GM18909 (cell line): ENCODE measurements around the gene KCNMB1.
A peak's percentile ranks its signal among the peaks of the same experiment; 100 is the strongest.

Experiments
- ATAC-seq: cut with Tn5 transposase; IDR thresholded peaks from one replicate; pipeline ENCODE4 v1.9.1; 2021; ENCODE audit warnings: mild to moderate bottlenecking; ENCODE audit not compliant: unreplicated experiment, poor library complexity

KCNMB1 gene

DNA sequence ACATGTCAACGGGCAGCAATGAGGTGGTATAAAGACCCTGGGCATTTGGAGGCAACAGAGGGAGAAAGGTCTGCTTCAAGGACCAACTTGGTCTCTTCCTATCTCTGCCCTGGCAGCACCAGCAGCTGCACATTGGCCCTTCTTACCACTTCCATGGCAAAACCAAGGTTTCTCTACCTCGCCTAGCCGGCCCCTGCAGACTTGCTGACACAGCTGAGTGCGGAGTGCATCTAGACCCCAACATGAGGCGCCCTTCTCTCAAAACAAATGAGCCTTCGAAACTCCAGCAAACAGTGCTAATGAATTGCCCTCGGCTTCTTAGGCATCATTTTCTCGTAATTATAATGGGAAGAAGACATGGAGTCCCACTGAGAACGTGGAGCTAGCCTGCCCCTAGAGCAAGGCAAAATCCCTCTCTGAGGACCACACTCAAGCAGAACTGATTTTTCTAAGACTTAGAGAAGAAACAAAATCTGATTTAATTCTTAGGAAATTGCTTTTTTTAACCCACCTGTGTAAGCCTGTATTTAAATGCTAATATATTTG lies 42.1 kb downstream of the KCNMB1 start:
- no peak for ATAC-seq

DNA sequence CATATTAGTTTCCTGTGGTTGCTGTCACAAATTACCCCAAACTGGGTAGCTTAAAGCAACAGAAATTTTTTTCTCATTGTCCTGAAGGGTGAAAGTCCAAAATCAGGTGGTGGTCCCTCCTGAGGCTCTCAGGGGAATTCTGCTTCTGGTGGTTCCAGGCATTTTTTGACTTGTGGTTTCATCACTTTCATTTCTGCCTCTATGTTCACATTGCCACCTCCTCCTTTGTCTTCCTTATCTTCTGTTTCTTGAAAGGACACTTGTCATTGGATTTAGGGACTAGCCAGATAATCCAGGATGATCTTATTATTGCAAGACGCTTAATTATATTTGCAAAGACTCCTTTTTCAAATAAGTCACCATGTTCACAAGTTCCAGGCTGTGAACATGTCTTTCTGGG lies 43.2 kb downstream of the KCNMB1 start:
- no peak for ATAC-seq

DNA sequence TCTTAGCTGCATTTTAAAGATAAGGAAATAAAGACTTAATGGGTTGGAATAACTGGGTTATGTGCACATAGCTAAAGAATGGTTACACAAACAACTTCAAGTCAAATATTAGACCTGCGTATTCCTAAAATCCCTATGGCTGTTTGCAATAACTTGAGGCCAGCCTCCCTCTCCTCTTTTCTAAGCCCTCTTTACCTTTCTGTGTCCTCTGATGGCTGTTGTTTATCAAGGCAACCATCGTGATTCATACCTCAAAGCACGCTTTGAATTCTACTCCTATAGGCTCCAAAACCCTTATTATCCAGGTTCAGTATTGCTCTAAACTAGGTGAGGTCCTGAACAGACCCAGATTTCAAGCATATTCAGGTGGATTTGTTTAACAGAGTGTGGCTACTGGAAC lies 46.0 kb downstream of the KCNMB1 start:
- ATAC-seq, result no peak

DNA sequence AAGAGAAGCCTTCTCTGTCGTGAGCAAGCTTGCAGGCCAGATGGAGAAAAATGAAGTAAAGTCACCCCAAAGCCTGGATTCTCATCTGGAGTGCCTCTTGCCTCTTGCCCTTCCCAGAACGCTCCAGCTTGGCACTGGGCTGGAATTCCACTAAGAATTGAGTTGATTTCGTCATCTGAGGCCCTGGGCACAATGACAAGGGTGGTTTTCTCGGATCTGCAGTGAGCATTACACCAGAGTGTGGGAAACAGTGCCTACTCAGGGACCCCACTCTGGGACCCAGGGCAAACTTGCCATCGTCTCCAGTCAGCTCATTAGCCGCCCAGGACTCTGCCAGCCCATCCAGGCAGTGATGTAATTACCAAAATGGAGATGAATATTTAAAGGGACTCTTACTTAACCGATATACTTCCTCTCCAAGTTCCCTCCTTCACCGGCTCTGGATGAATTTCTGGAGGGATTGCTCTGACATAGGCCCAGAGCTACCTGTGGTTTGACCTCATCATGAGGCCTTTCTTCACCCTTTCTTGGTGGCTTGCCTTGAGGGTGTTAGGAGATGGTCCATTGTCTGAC lies 46.9 kb downstream of the KCNMB1 start:
- ATAC-seq, result no peak

DNA sequence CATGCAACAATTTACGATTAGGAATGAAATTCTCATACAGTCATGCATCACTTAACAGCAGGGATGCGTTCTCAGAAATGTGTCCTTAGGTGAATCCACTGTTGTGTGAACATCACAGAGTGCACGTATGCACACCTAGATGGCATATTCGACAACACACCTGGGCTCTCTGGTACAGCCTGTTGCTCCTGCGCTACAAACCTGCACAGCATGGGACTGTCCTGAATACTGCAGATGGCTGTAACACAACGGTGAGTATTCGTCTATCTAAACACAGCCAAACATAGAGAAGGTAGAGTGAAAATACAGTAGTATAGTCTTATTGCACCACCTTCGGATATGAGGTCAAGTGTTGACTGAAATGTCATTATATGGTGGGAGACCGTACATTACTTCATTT lies 47.6 kb downstream of the KCNMB1 start:
- no peak for ATAC-seq

DNA sequence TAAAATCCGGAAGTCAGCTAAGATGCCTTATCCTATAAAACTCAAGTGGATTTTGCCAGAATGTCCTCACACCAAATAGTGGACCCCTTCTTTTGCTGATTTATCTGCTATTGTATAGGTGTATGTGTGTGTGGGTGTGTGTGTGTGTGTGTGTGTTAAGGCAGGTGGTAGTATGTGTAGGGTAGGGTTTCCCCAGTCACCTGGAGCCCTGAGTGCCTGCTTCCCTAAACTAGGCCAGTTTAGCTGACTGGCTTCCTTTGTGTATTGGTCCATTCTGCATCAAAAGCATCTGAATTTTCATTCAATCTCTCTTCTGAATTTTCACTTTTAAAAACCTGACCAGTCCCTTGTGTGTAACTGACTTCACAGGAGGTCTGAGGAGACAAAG lies 49.4 kb downstream of the KCNMB1 start:
- no peak for ATAC-seq

DNA sequence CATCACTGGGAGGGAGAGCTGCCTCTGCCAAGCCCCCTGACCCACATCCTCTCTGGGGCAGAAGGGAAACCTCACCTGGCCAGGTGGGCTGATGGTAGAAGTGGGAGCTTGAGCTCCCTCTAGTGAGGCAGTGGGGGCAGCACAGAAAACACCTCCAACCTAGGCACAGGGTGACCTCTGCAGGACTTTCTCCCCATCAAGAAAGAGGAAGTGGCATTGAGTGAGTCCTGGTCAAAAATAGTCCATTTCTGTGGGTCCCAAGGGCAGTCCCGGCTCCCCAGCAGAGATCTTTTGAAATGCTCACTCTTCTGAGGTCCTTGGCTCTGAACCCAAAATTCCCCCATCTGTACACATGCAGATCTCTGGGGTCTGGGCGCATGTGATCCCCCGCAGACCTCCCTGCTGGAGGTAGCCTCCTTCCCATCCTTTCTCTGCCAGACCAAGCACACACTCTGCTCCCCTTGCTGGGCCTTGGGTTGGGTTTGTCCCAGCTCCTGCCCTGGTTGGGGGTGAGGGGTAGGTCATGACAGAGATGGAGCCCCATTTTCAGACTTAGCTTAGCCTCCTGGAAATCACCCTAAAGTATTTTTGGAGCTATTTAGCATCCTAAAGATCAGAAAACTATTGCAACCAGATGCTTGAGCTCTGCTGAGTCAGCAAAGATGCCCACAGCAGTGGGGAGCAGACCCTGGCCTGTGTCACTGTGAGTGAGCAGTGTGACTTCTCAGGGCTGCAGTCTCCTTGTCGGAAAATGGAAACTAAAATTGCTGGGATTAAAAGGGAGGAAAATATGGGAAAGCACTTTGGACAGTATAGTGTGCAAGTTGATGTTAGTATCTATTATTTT lies 50.0 kb downstream of the KCNMB1 start:
- ATAC-seq, result peak; percentile 93

DNA sequence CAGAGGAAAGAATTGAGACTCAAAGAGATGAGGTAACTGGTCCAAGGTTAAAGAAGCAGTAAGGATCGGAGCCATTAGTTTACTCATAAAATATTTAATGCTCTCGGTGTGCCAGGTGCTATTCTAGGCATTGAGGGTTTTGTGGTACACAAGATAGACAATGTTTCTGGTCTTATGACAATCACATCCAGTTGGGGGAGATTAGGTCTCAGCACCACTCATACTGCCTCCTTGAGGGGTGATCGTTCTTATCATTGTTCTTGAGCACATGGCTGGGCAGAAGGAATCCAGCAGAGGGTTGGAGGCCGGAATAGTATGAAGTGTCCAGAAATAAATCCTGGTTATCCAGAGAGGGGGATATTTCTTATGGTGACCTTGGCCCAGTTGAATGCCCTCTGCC lies 50.9 kb downstream of the KCNMB1 start:
- no peak for ATAC-seq

DNA sequence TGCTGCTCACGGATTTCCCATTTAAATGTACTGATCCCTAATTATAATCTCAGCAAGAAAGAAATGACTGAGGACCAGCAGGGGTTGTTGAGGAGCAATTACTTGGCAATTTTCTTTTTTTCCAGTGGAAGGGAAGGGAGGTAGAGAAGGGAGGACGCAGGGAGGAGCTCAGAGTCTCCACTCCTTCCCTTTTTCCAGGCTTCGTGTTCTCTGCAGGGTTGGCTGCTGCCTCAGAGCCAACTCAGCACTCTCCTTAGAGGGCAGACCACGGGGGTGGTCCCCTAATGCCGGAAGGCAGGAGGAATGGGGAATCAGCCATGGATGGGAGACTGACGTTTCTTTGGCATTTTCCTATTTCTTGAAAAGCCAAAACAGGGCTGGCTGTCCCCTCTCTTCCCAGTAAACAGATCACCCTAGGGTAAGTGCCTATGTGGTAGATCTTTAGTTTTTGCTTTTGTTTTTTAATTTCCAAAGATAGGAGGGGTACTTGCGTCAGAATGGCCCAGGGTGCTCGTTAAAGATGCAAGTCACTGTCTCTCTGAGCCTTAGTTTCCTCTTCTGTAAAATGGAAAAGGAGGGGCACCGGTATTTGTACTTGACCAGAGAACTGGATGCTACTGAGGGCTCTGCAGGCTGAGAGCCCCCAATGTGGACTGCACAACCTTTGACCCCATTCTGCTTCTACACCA lies 52.0 kb downstream of the KCNMB1 start:
- ATAC-seq, result no peak

DNA sequence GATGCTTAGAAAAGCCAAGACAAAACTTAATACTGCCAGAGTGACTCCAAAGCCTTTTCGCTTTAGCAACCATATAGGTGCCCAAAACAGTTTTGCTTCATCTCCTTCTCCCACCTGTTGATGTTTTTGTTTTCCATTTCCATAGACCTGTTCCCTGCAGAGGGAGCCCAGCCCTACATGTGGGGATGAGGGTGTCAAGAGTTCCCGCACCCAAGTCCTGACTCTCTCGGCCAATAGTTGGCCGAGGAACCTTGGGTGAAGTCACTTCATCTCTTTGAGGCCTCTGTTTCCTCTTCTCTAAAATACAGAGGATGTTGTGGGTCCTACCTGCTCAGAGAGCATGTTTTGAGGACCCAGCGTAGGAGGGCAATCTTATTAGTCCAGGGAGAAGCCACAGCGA lies 53.1 kb downstream of the KCNMB1 start:
- ATAC-seq, result no peak

DNA sequence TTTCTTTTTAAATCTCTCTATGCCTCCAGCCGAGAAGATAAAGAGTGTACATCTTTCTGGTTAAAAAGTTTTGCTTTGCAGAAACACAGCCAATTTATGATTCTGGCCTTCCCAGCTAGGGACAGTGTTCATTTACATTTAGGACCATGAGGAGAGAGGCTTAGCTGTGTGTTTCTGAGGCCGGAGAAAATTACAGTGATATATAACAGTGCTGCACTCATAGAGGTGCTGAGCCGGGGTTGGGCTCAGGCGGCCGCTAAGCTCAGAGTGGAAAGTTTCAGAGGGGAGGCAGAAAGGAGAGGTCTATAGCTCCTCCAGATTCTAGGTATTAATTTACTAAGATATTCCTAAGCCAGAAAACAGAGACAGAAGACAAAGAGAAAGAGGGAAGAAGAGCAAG lies 54.5 kb downstream of the KCNMB1 start:
- ATAC-seq, result no peak

DNA sequence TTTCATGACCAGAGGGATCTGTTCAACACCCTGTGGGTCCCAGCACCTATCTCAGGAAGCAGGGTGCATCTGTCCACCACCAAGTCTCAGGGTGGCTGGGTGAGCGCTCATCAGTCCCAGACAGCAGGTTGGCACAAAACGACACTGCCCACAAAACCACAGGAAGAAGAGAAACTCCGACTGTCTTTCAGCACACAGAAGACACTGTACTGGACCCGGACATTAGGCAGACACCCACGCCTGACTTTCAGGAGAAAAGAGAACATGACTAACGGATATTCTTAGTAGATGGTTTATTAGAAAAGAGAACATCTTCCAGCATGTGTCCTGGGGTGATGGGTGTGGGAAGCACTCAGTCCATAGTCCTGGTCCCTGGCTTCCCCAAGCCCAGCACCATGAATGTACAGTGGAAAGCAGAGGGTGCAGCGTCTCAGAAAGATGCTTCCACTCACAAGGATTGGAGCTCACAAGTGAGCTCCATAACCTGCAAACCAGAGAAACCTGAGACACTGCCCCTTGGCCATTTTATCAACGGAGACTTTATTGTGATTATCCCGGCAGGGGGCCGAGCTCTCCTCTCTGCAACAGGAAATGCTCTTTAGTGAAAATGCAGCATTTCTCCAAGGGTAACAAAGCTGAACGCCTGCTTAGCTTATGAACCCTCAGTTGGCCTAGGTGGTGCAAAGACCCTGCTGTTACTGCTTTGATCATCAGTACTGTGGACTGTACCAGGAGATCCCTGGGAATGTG lies 55.8 kb downstream of the KCNMB1 start:
- peak; percentile 60 for ATAC-seq

DNA sequence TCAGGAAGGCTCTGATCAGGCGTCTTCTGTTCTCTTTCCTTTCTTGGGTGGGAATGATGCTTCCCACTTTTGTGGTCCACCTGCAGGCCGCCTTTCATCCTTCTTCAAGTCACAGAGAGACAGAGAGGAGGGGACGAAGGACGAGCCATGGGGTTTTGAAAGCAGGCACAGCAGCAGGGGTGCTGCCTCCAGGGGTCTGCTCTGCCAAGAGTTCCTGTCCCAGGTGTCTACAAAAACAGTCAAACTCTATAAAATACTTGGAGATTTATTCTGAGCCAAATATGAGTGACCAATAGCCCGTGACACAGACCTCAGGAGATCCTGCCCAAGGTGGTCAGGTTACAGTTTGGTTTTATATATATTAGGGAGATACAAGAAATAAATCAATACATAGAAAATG lies 57.1 kb downstream of the KCNMB1 start:
- ATAC-seq, result no peak

DNA sequence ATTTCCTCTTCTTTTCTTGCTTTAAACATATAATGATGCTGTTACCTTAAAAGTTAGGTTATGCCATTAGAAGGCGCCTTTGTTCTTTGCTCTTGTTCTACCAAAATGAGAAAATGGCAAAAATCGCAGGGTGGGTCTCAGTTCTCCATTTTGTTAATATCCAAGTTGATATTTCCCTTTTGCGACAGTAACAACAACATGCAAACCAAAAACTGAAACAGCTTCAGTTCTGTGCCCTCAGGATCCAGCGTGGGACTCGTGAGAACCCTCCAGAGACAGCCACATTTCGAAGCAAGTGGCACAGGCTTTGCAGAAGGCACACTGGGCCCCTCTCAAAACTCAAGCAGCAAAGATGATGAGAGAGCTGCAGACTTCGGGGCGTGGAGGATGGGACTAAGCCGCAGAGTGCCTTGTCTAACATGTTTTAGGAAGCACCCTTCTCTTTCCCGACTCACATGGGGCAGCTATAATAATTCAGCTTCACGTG lies 58.6 kb downstream of the KCNMB1 start:
- no peak for ATAC-seq

DNA sequence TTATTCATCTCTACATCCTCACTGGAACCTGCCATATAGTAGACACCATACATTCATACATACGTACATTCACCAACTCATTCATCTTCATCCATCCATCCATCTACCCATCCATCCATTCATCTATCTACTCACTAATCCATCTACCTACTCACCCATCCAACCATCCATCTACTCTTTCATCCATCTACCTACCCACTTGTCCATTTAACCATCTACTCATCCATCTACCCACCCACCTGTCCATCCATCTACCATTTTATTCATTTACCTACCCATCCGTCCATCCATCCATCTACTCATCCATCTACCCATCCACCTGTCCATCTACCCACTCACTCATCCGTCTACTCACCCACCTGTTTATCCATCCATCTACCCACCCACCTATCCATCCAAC lies 59.6 kb downstream of the KCNMB1 start:
- no peak for ATAC-seq

DNA sequence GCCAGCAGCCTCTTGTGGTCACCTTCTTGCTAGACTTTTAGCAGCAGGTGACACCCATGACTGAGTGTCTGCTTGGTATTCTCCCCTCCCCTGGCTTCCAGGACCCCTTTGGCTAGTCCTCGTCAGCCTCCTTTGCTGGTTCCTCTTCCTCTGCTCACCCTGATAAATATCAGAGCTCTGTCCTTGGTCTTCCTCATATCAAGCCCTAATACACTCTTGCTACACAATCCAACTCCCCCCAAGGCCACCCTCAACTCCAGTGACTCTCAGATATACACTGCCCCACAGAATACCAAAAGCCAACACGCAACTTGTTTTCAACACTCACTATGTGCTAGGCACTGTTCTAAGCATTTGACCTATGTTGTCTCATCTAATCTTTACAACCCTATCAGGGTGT lies 61.3 kb downstream of the KCNMB1 start:
- ATAC-seq, result no peak

DNA sequence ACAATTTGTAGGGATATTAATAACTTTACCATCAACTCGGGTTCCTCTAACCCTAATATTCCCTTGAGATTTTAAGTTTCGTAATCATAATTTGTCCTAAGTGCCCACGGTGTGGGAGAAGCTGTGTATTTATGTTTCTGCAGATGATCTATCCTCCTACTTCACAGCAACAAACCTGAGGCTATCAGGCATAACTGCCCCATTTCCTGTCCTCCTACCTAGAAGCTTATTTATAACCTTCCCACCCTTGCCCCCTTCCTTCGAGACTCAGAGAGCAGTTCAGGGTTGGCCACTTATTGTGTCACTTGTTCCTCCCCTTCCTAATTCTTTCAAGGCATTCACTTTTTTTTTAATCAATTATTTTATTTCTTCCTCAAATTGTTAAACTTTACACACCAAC lies 62.0 kb downstream of the KCNMB1 start:
- ATAC-seq, result peak; percentile 38
